Cardiac muscle cell (in vitro differentiated cells and primary cell): ENCODE results near the gene RPL36. TPM values are rescaled to one million over a fixed set of nuclear protein-coding genes. Genes with fewer than 3 reads are reported as not detected.

Source experiments
- DNase-seq, 2 donors: peaks; one replicate each; pipeline versions ENCODE4 v3.0.0 to v3.0.0-alpha.2; 2010 to 2017; ENCODE audit warnings: low read depth in 1 of 2, low spot score in 1 of 2
- H3K27ac ChIP-seq: fragments of 200-600 bp; sonication (generic); 2 replicates; pipeline ENCODE4 v1.5.1; 2016
- H3K27me3 ChIP-seq: fragments of 200-600 bp; sonication (generic); 2 replicates; pipeline ENCODE4 v1.6.0; 2016; ENCODE audit warnings: control low read depth
- H3K36me3 ChIP-seq: fragments of 200-600 bp; sonication (generic); 2 replicates; pipeline ENCODE4 v1.5.1; 2016; ENCODE audit warnings: control low read depth
- H3K4me1 ChIP-seq: fragments of 200-600 bp; sonication (generic); 2 replicates; pipeline ENCODE4 v1.8.1; 2017; ENCODE audit warnings: low read depth, mild to moderate bottlenecking, mixed run types
- H3K4me3 ChIP-seq: fragments of 200-600 bp; sonication (generic); 2 replicates; pipeline ENCODE4 v1.5.1; 2016; ENCODE audit warnings: mild to moderate bottlenecking
- H3K9me3 ChIP-seq: fragments of 200-600 bp; sonication (generic); 2 replicates; pipeline ENCODE4 v1.5.1; 2017; ENCODE audit warnings: low read depth, mild to moderate bottlenecking, control low read depth
- CTCF ChIP-seq: IDR thresholded peaks from 2 replicates; pipeline ENCODE4 v1.5.1; 2012; ENCODE audit warnings: low read depth, mild to moderate bottlenecking, low read length
- polyA plus RNA-seq: library from polyadenylated mRNA; unstranded; fragments of >200 nt; fragmentation: Nextera tagmentation; extraction: Ambion mirVana; gene quantifications from 2 replicates; pipeline ENCODE4 v1.2.1, GENCODE V29; 2016
- total RNA-seq: library from RNA; depleted of rRNA; stranded (reverse); fragments of >200 nt; gene quantifications from 2 replicates; pipeline ENCODE4 v1.2.3, GENCODE V29; 2016

The RPL36 gene
- 829 and 1,053 TPM in 2 replicates for total RNA-seq
- polyA plus RNA-seq, result 982 and 1,206 TPM in 2 replicates

- Histone ChIP-seq H3K4me1 (no peaks in the 10 kb centered on the region), H3K27me3 (no peaks in the 10 kb centered on the region), H3K9me3 (no peaks in the 10 kb centered on the region), H3K4me3 (peak within 1 kb of the TSS; percentile 69), H3K36me3 (peaks cover 26% of the 10 kb centered on the region), H3K27ac (peak within 1 kb of the TSS; percentile 90)
- peak; percentile 98 for DNase-seq
- peak; percentile 94 for TF ChIP-seq CTCF
These were observed at the start of gene RPL36 for GRCh38 chr19:5690125-5690954. RPL36 (plus strand) TSS chr19:5690295; CDS start chr19:5690508, 213 bp downstream.

GRCh38 chr19:5641171-5641570, 48.9 kb upstream of the RPL36 start:
- Histone ChIP-seq H3K4me3 (no peak overlapping the region), H3K27ac (peak overlapping the region; percentile 34), H3K36me3 (peaks cover 41% of the 10 kb centered on the region), H3K4me1 (no peaks in the 10 kb centered on the region), H3K9me3 (no peaks in the 10 kb centered on the region), H3K27me3 (no peaks in the 10 kb centered on the region)
- no peak for DNase-seq
- no peak for TF ChIP-seq CTCF

GRCh38 chr19:5642204-5642603, 47.9 kb upstream of the RPL36 start:
- no peak overlapping the region for H3K4me3 ChIP-seq
- TF ChIP-seq CTCF, result no peak
- no peak overlapping the region for H3K27ac ChIP-seq
- no peaks in the 10 kb centered on the region for H3K4me1 ChIP-seq
- H3K9me3 ChIP-seq, result no peaks in the 10 kb centered on the region
- no peak for DNase-seq
- H3K36me3 ChIP-seq, result peaks cover 51% of the 10 kb centered on the region
- no peaks in the 10 kb centered on the region for H3K27me3 ChIP-seq

- no peak for DNase-seq
- Histone ChIP-seq H3K27me3 (no peaks in the 10 kb centered on the region), H3K36me3 (peaks cover 57% of the 10 kb centered on the region), H3K4me3 (no peak overlapping the region), H3K27ac (no peak overlapping the region), H3K9me3 (no peaks in the 10 kb centered on the region), H3K4me1 (no peaks in the 10 kb centered on the region)
- no peak for TF ChIP-seq CTCF
These were observed 47.0 kb upstream of the RPL36 start for GRCh38 chr19:5643060-5643459.

GRCh38 chr19:5644037-5644436, 46.1 kb upstream of the RPL36 start:
- Histone ChIP-seq H3K27me3 (no peaks in the 10 kb centered on the region), H3K4me1 (no peaks in the 10 kb centered on the region), H3K27ac (no peak overlapping the region), H3K4me3 (no peak overlapping the region), H3K36me3 (peaks cover 62% of the 10 kb centered on the region), H3K9me3 (no peaks in the 10 kb centered on the region)
- no peak for TF ChIP-seq CTCF
- no peak for DNase-seq
